Placental pericyte (primary cell): ENCODE measurements around the gene RSU1. TPM values are rescaled to one million over a fixed set of nuclear protein-coding genes. Genes with fewer than 3 reads are reported as not detected.

ENCODE experiments used
- small RNA-seq: library from RNA; depleted of rRNA; stranded (forward); fragments of <200 nt; gene quantifications from one replicate; pipeline ENCODE3, GENCODE V24; 2012; ENCODE audit warnings: low replicate concordance
- total RNA-seq: library from RNA; depleted of rRNA; stranded (reverse); fragments of >200 nt; gene quantifications from 2 replicates; pipeline ENCODE4 v1.2.3, GENCODE V29; 2012

The RSU1 gene
- 69.8 and 136 TPM in 2 replicates for total RNA-seq

DNA sequence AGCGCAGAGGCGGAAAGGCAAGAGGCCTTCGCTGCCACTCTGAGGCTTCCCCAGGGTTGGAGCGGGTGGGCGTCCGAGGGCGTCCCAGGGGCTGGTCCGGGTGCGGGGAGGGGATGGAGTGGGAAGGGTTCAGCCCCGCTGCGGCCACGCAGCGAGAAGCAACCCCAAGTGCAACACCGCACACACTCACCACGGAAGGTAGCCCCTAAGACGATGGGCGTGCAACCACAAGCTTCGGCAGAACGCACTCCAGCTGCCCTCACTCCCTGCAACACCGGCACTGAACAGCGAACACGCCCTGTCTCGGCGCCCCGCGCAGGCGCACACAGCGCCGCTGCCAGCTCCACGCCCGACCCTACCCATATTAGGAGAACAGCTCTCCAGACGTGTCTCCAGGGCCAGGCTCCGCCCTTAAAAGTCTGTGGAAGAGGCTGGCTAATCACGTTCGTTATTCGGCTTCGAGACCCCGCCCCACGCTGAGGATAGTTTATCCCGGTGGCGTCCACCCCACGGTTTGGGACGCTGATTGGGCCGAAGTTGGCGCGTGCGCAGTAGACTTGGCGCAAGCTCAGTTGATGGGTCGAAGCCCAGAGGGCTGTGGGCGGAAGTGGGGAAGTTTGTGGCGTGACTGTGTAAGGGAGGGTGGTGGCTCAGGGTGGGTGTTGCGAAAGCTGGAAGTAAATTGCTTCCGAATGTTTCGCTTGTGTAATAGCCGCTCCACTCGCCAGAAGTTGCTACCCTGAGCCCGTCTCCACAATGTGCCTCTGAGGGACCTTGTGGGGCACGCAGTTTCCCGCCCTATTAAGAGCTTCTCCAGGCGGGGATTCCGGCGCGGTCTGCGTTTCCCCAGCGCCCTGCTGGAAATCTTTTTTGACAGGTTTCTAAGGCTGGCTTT is at the start of gene RSU1:
TSS of gene RSU1 (minus strand) at position 300 of the 895 bp plus-strand sequence. CDS start 343 bp downstream, outside the sequence.

Small RNAs within 50 kb of the gene (small RNA-seq; reads per million reads assigned to genes)
- gene RF02271 = not detected
